Glutamatergic neuron (in vitro differentiated cells): ENCODE data around the gene TMOD1. TPM values are rescaled to one million over a fixed set of nuclear protein-coding genes. Genes with fewer than 3 reads are reported as not detected.
"Not testable (repeated sequence)": the region's sequence is repeated elsewhere in the genome, so short reads cannot be mapped to it uniquely, and the experiment has no call there.

Source experiments
- DNase-seq: peaks from one replicate; pipeline ENCODE4 v3.0.0; 2022
- H3K27ac Mint-ChIP-seq: one replicate; pipeline ENCODE4 v1.8.0; 2020; ENCODE audit warnings: mild to moderate bottlenecking, mixed read lengths, inconsistent platforms; ENCODE audit not compliant: unreplicated experiment
- H3K27me3 Mint-ChIP-seq: one replicate; pipeline ENCODE4 v1.8.0; 2020; ENCODE audit warnings: mild to moderate bottlenecking, moderate library complexity, mixed read lengths, inconsistent platforms; ENCODE audit not compliant: unreplicated experiment
- H3K36me3 Mint-ChIP-seq: one replicate; pipeline ENCODE4 v1.8.0; 2020; ENCODE audit warnings: mild to moderate bottlenecking, mixed read lengths, inconsistent platforms; ENCODE audit not compliant: unreplicated experiment
- H3K4me1 Mint-ChIP-seq: one replicate; pipeline ENCODE4 v1.8.0; 2020; ENCODE audit warnings: mild to moderate bottlenecking, low read depth, mixed read lengths, inconsistent platforms; ENCODE audit not compliant: unreplicated experiment
- H3K4me3 Mint-ChIP-seq: one replicate; pipeline ENCODE4 v1.8.0; 2020; ENCODE audit warnings: mild to moderate bottlenecking, mixed read lengths, inconsistent platforms; ENCODE audit not compliant: unreplicated experiment
- H3K9me3 Mint-ChIP-seq: one replicate; pipeline ENCODE4 v1.8.0; 2020; ENCODE audit warnings: mild to moderate bottlenecking, moderate library complexity, mixed read lengths, inconsistent platforms; ENCODE audit not compliant: unreplicated experiment
- total RNA-seq: library from RNA; stranded (reverse); fragmentation: NEBNext Ultra II Directional; extraction: Animal tissue kit (Norgen Biotek cat#: 25700); gene quantifications from one replicate; pipeline ENCODE4 v1.2.1, GENCODE V29; 2021; ENCODE audit not compliant: unreplicated experiment
- TF ChIP-seq, protein P1 (sequence below): fragments of 200-600 bp; sonication (generic); IDR thresholded peaks from one replicate; pipeline ENCODE4 v1.5.0; 2021; ENCODE audit not compliant: partially characterized antibody, unreplicated experiment

TMOD1 gene
- total RNA-seq, 1 donor from 2014 or later = 0.64 TPM

DNA sequence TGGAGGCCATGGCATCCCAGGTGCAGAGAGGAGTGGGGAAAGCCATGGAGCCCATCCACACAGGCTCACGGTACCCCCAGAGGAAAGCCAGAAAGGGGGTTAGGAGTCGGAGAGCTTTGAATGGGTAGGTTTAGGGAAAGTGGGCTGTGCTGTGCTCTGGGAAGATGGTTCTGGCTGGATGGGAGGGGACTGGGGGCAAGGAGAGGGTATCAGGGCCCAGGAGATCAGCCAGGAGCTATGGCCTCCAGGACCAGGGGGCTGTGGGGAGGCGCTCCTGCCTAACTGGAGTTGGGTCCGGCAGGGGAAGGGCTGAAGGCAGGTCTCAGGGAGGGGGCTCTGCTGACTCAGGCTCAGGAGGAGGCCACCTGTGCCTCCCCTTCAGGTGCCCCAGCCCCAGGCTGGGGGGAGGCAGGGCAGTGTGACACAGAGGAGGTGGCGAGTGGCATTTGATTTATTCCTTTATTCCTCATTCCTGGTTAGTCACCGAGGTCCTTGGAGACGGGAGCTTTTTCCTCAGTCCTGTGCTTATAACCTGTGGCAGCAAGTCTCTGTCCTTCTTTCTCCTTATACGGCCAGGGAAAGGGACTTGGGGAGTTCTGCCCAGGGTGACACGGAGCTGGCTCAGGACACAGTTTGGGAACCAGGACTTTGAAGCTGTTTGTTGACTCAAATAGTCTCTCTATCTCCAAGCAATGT is 70.9 kb downstream of the TMOD1 start:
- TF ChIP-seq, protein P1, sequence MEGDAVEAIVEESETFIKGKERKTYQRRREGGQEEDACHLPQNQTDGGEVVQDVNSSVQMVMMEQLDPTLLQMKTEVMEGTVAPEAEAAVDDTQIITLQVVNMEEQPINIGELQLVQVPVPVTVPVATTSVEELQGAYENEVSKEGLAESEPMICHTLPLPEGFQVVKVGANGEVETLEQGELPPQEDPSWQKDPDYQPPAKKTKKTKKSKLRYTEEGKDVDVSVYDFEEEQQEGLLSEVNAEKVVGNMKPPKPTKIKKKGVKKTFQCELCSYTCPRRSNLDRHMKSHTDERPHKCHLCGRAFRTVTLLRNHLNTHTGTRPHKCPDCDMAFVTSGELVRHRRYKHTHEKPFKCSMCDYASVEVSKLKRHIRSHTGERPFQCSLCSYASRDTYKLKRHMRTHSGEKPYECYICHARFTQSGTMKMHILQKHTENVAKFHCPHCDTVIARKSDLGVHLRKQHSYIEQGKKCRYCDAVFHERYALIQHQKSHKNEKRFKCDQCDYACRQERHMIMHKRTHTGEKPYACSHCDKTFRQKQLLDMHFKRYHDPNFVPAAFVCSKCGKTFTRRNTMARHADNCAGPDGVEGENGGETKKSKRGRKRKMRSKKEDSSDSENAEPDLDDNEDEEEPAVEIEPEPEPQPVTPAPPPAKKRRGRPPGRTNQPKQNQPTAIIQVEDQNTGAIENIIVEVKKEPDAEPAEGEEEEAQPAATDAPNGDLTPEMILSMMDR = no peak
- no peak for DNase-seq
- Mint-ChIP-seq H3K27ac (no peak overlapping the region), H3K4me1 (no peaks in the 10 kb centered on the region), H3K27me3 (peaks cover 6% of the 10 kb centered on the region), H3K4me3 (no peak overlapping the region), H3K9me3 (peaks cover 7% of the 10 kb centered on the region), H3K36me3 (peaks cover 5% of the 10 kb centered on the region)

DNA sequence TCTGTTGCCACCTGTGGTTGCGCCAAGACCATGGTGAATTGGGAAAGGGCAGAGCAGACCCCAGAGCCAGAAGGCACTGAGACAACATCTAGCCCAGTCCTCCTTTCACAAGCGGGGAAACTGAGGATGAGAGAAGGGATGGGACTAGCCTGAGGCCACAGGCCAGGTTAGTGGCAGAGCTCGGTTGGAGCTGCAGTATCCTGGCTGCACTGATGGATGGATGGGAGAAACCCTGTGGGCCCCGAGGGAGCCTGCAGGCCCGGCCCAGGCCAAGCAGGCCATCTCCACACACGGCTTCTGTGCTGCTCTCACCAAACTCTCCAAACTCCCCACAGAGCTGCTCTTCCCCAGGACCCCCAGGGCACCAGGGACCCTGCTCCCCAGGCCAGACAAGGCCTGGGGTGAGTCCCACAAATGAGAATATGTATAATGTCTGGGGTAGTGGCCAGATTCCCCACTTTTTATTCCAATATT is 71.5 kb downstream of the TMOD1 start:
- Mint-ChIP-seq H3K27ac (no peak overlapping the region), H3K9me3 (peaks cover 7% of the 10 kb centered on the region), H3K36me3 (peaks cover 5% of the 10 kb centered on the region), H3K27me3 (peaks cover 6% of the 10 kb centered on the region), H3K4me1 (no peaks in the 10 kb centered on the region), H3K4me3 (no peak overlapping the region)
- DNase-seq = no peak
- TF ChIP-seq, protein P1 = no peak

DNA sequence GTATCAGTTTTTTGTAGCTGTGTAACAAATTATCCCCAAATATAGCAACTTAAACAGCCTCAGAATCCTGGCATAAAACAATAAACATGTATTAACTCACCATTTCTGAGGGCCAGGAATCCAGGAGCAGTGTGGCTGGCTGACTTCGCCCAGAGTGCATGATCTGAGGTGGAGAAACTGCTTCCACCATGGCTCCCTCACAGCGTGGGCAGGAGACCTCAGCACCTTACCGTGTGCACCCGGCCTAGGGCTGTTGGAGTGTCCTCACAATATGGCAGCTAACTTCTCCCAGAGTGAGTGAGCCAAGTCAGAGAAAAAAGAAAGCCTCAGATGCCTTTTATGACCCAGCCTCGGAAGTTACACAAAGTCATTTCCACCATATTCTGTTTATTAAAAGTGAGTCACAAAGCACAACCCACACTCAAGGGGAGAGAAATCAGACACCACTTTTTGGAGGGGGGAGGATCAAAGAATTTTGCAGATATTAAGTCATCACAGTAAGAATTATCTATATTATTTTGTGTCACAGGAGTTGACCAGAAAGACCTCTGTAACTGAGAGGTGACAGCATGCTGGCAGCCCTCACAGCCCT is 72.1 kb downstream of the TMOD1 start:
- Mint-ChIP-seq H3K4me3 (no peak overlapping the region), H3K27me3 (peaks cover 3% of the 10 kb centered on the region), H3K27ac (no peak overlapping the region), H3K4me1 (no peaks in the 10 kb centered on the region), H3K9me3 (peaks cover 4% of the 10 kb centered on the region), H3K36me3 (peaks cover 5% of the 10 kb centered on the region)
- DNase-seq = no peak
- TF ChIP-seq, protein P1 = no peak

DNA sequence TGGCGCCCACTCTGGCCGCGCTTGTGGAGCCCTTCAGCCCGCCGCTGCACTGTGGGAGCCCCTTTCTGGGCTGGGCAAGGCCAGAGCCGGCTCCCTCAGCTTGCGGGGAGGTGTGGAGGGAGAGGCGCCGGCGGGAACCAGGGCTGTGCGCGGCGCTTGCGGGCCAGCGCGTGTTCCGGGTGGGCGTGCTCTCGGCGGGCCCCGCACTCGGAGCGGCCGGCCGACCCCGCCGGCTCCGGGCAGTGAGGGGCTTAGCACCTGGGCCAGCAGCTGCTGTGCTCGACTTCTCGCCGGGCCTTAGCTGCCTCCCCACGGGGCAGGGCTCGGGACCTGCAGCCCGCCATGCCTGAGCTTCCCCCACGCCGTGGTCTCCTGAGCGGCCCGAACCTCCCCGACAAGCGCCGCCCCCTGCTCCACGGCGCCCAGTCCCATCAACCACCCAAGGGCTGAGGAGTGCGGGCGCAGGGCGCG is 72.7 kb downstream of the TMOD1 start:
- not testable (repeated sequence) for H3K36me3 Mint-ChIP-seq, DNase-seq, H3K27ac Mint-ChIP-seq, H3K4me1 Mint-ChIP-seq, H3K27me3 Mint-ChIP-seq, H3K4me3 Mint-ChIP-seq, H3K9me3 Mint-ChIP-seq

DNA sequence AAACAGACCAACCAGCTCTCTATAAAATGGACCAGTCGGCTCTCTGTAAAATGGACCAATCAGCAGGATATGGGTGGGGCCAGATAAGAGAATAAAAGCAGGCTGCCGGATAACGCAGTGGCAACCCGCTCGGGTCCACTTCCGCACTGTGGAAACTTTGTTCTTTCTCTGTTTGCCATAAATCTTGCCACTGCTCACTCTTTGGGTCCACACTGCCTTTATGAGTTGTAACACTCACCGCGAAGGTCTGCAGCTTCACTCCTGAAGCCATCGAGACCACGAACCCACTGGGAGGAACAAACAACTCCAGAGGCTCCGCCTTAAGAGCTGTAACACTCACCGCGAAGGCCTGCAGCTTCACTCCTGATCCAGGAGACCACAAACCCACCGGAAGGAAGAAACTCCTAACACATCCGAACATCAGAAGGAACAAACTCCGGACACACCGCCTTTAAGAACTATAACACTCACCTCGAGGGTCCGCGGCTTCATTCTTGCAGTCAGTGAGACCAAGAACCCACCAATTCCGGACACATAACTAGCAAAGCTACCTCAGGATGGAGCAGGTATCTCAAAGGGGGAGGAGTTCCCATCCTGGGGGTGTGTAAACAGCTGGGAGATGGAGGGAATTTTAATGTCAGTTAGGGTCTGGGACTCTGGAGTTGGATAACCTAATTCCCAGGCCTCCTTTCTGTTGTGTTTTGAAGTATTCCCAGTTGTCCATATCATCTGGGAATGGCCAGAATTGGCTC is 73.6 kb downstream of the TMOD1 start:
- H3K9me3 Mint-ChIP-seq, H3K27ac Mint-ChIP-seq, H3K36me3 Mint-ChIP-seq, DNase-seq, H3K27me3 Mint-ChIP-seq, H3K4me3 Mint-ChIP-seq, H3K4me1 Mint-ChIP-seq: not testable (repeated sequence)
